Breast epithelium (tissue), 4 donors: ENCODE results near the gene PTPRH. TPM values are rescaled to one million over a fixed set of nuclear protein-coding genes. Genes with fewer than 3 reads are reported as not detected.

Experiments used
- DNase-seq, 2 donors: peaks; one replicate each; pipeline ENCODE4 v3.0.0-alpha.2; 2019; ENCODE audit warnings: low spot score in 2 of 2
- H3K27ac ChIP-seq, 2 donors: fragments of 200-600 bp; sonication (generic) in 1 of 2; one replicate each; pipeline ENCODE4 v1.5.1; 2016 to 2019; ENCODE audit warnings: mild to moderate bottlenecking in 1 of 2
- H3K27me3 ChIP-seq, 2 donors: fragments of 200-600 bp; sonication (generic) in 1 of 2; one replicate each; pipeline versions ENCODE4 v1.5.1 to v1.6.0; 2017 to 2019; ENCODE audit warnings: control low read depth in 1 of 2, mild to moderate bottlenecking in 1 of 2
- H3K36me3 ChIP-seq: fragments of 200-600 bp; one replicate; pipeline ENCODE4 v1.5.1; 2019
- H3K4me1 ChIP-seq, 2 donors: fragments of 200-600 bp; sonication (generic); one replicate each; pipeline ENCODE4 v1.5.1; 2016 to 2019; ENCODE audit warnings: control low read depth in 1 of 2
- H3K4me3 ChIP-seq, 3 donors: fragments of 200-600 bp; sonication (generic); 1 replicate in 2 of 3; 2 replicates in 1 of 3; pipeline ENCODE4 v1.5.1; 2016 to 2019; ENCODE audit warnings: mild to moderate bottlenecking in 3 of 3, moderate library complexity in 2 of 3
- H3K9me3 ChIP-seq, 2 donors: fragments of 200-600 bp; sonication (generic) in 1 of 2; one replicate each; pipeline ENCODE4 v1.5.1; 2016 to 2019; ENCODE audit warnings: control low read depth in 1 of 2
- CTCF ChIP-seq, 3 donors: fragments of 450-650 bp; IDR thresholded peaks; one replicate each; pipeline ENCODE4 v1.5.1; 2016 to 2017; ENCODE audit warnings: antibody characterized with exemption in 3 of 3, mild to moderate bottlenecking in 3 of 3, moderate library complexity in 3 of 3
- POLR2A ChIP-seq: fragments of 450-650 bp; IDR thresholded peaks from one replicate; pipeline ENCODE4 v1.6.1; 2016; ENCODE audit warnings: antibody characterized with exemption, mild to moderate bottlenecking, moderate library complexity
- POLR2AphosphoS5 ChIP-seq, 3 donors: sonication (generic); formaldehyde crosslinking; IDR thresholded peaks; one replicate each; pipeline ENCODE4 v1.6.1; 2017; ENCODE audit warnings: antibody characterized with exemption in 3 of 3
- intact Hi-C: fragments of 100-400 bp; cut with DNase I; formaldehyde crosslinking; loops from one replicate; pipeline ENCODE4 v1.15.1; 2023; ENCODE audit warnings: low total_unique reads
- total RNA-seq, 3 donors: library from RNA; depleted of rRNA; stranded (reverse); fragments of >200 nt; gene quantifications; one replicate each; pipeline ENCODE4 v1.1.0, GENCODE V29; 2016

The PTPRH gene
- total RNA-seq, 3 donors from 2014 or later = 0.73 to 10.2 (median 2.1) TPM

- no peak overlapping the region for H3K4me3 ChIP-seq
- intact Hi-C loops = no loop called here
- no peaks in the 10 kb centered on the region for H3K36me3 ChIP-seq
- TF ChIP-seq CTCF (IDR thresholded peaks at IDR 0.05) = no peak
- TF ChIP-seq POLR2AphosphoS5 (IDR thresholded peaks at IDR 0.05) = no peak
- TF ChIP-seq POLR2A = no peak
- peaks cover 0 to 4% of the 10 kb centered on the region in 2 donors for H3K9me3 ChIP-seq
- H3K27me3 ChIP-seq = no peaks in the 10 kb centered on the region
- no peaks in the 10 kb centered on the region for H3K4me1 ChIP-seq
- no peak for DNase-seq
- H3K27ac ChIP-seq = no peak overlapping the region
Measured at GRCh38 chr19:55224038-55224665, 14.9 kb upstream of the PTPRH start.

- DNase-seq = no peak
- TF ChIP-seq POLR2A (no peak), CTCF (IDR thresholded peaks at IDR 0.05) (no peak), POLR2AphosphoS5 (IDR thresholded peaks at IDR 0.05) (no peak)
Measured at GRCh38 chr19:55223291-55224037, 14.2 kb upstream of the PTPRH start.

GRCh38 chr19:55220525-55220924 is 11.2 kb upstream of the PTPRH start:
- intact Hi-C loops = no loop called here
- DNase-seq = no peak
- no peaks in the 10 kb centered on the region for H3K27me3 ChIP-seq
- H3K27ac ChIP-seq = no peak overlapping the region
- no peaks in the 10 kb centered on the region for H3K4me1 ChIP-seq
- TF ChIP-seq POLR2A (no peak), POLR2AphosphoS5 (IDR thresholded peaks at IDR 0.05) (no peak), CTCF (IDR thresholded peaks at IDR 0.05) (no peak)
- peaks cover 0 to 4% of the 10 kb centered on the region in 2 donors for H3K9me3 ChIP-seq
- no peaks in the 10 kb centered on the region for H3K36me3 ChIP-seq
- H3K4me3 ChIP-seq = no peak overlapping the region

More at GRCh38 chr19:55223291-55224037, 14.2 kb upstream of the PTPRH start:
- no peaks in the 10 kb centered on the region for H3K27me3 ChIP-seq
- H3K4me3 ChIP-seq = no peak overlapping the region
- intact Hi-C loops = no loop called here
- H3K27ac ChIP-seq = no peak overlapping the region
- no peaks in the 10 kb centered on the region for H3K36me3 ChIP-seq
- H3K4me1 ChIP-seq = no peaks in the 10 kb centered on the region
- H3K9me3 ChIP-seq = peaks cover 0 to 4% of the 10 kb centered on the region in 2 donors

- intact Hi-C loops = loop anchor here (5.0 kb wide), 1 partner anchor 601 kb away; no protein-coding TSS in a partner anchor
- no peaks in the 10 kb centered on the region for H3K36me3 ChIP-seq
- H3K4me3 ChIP-seq = peak overlapping the region; percentile 31 to 64 (median 51)
- peak overlapping the region in 1 of 2 donors; percentile 67 for H3K27ac ChIP-seq
- TF ChIP-seq CTCF (IDR thresholded peaks at IDR 0.05) (no peak), POLR2AphosphoS5 (IDR thresholded peaks at IDR 0.05) (peak in 2 of 3 donors; percentile 11 to 48), POLR2A (no peak)
- no peaks in the 10 kb centered on the region for H3K27me3 ChIP-seq
- peak; percentile 23 to 70 for DNase-seq
- H3K9me3 ChIP-seq = peaks cover 12 to 15% of the 10 kb centered on the region in 2 donors
- no peaks in the 10 kb centered on the region for H3K4me1 ChIP-seq
Measured at GRCh38 chr19:55216461-55217198, 7.3 kb upstream of the PTPRH start.
